Esophagus squamous epithelium (tissue), 4 donors: ENCODE data around the gene FRMD4A.

ENCODE experiments used
- POLR2A ChIP-seq, 4 donors: fragments of 450-650 bp; IDR thresholded peaks; one replicate each; pipeline ENCODE4 v1.6.1; 2017; ENCODE audit warnings: antibody characterized with exemption in 4 of 4, mild to moderate bottlenecking in 4 of 4, moderate library complexity in 3 of 4
- TF ChIP-seq, protein P1 (sequence below), 6 experiments: fragments of 450-650 bp in 4 of 6; fragments of 200-600 bp in 2 of 6; sonication (generic) in 2 of 6; IDR thresholded peaks; one replicate each; pipeline ENCODE4 v1.5.1; 2016 to 2019; ENCODE audit warnings: antibody characterized with exemption in 6 of 6, mild to moderate bottlenecking in 4 of 6, moderate library complexity in 4 of 6

DNA sequence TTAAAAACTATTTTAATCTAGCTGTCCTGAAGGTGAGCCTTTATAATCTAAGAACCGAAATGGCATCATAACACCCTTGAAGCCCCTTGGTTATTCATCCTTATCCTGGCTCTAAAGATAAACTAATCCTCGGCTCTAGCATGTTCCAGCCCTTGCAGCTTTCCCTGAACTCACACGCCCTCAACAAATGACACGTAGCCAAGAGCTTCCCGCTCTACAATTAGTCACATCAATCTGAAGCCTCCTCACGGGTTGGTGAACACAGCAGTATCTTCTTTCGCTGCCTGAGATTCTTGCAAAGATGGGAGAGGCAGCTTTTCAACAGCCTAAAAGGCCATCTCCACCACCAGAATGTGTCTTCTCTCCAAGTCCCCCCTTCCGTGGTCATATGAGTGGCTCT is 4.1 kb downstream of the FRMD4A start:
- TF ChIP-seq POLR2A (IDR thresholded peaks at IDR 0.05), result no peak
- TF ChIP-seq, protein P1, sequence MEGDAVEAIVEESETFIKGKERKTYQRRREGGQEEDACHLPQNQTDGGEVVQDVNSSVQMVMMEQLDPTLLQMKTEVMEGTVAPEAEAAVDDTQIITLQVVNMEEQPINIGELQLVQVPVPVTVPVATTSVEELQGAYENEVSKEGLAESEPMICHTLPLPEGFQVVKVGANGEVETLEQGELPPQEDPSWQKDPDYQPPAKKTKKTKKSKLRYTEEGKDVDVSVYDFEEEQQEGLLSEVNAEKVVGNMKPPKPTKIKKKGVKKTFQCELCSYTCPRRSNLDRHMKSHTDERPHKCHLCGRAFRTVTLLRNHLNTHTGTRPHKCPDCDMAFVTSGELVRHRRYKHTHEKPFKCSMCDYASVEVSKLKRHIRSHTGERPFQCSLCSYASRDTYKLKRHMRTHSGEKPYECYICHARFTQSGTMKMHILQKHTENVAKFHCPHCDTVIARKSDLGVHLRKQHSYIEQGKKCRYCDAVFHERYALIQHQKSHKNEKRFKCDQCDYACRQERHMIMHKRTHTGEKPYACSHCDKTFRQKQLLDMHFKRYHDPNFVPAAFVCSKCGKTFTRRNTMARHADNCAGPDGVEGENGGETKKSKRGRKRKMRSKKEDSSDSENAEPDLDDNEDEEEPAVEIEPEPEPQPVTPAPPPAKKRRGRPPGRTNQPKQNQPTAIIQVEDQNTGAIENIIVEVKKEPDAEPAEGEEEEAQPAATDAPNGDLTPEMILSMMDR (IDR thresholded peaks at IDR 0.05), result no peak
